GM18507 (cell line): ENCODE results near the gene MMAA.
"Not testable (repeated sequence)": the region's sequence is repeated elsewhere in the genome, so short reads cannot be mapped to it uniquely, and the experiment has no call there.

Experiments
- DNase-seq: peaks from one replicate; pipeline ENCODE4 v3.0.0; 2011; ENCODE audit warnings: low read depth; ENCODE audit not compliant: insufficient read length; ENCODE audit errors: extremely low spot score
- FAIRE-seq: peaks from 2 replicates; lab custom pipeline; 2011; peaks lifted over from hg19 to GRCh38; lab: Jason Lieb, UNC

MMAA gene

GRCh38 chr4:145625677-145626622, 6.8 kb downstream of the MMAA start:
- FAIRE-seq, result peak; percentile 75

GRCh38 chr4:145626623-145626982, 7.4 kb downstream of the MMAA start:
- FAIRE-seq, result no peak
- DNase-seq, result no peak

More at GRCh38 chr4:145625677-145626622, 6.8 kb downstream of the MMAA start:
- DNase-seq, result no peak

- DNase-seq (no peak), FAIRE-seq (no peak)
Observed at GRCh38 chr4:145635117-145635516, 15.9 kb downstream of the MMAA start.

GRCh38 chr4:145635630-145636029, 16.4 kb downstream of the MMAA start:
- no peak for FAIRE-seq
- DNase-seq, result no peak

GRCh38 chr4:145639186-145639698, 20.1 kb downstream of the MMAA start:
- DNase-seq (no peak), FAIRE-seq (no peak)

- not testable (repeated sequence) for FAIRE-seq, DNase-seq
Observed at GRCh38 chr4:145640236-145640635, 21.1 kb downstream of the MMAA start.

- DNase-seq (no peak), FAIRE-seq (no peak)
Observed at GRCh38 chr4:145643295-145643694, 24.1 kb downstream of the MMAA start.

GRCh38 chr4:145644699-145645098, 25.5 kb downstream of the MMAA start:
- FAIRE-seq (no peak), DNase-seq (no peak)

- FAIRE-seq, result no peak
- no peak for DNase-seq
Observed at GRCh38 chr4:145656156-145656555, 37.0 kb downstream of the MMAA start.

GRCh38 chr4:145660064-145660463, 40.9 kb downstream of the MMAA start:
- DNase-seq, result no peak
- FAIRE-seq, result peak; percentile 15

GRCh38 chr4:145663194-145663593, 44.0 kb downstream of the MMAA start:
- FAIRE-seq, result no peak
- no peak for DNase-seq

- FAIRE-seq (no peak), DNase-seq (no peak)
Observed at GRCh38 chr4:145665773-145666172, 46.6 kb downstream of the MMAA start.

GRCh38 chr4:145670422-145670821, 51.2 kb downstream of the MMAA start:
- FAIRE-seq (no peak), DNase-seq (no peak)

GRCh38 chr4:145679520-145679919, 60.3 kb downstream of the MMAA start:
- DNase-seq, result no peak
- FAIRE-seq, result no peak

- DNase-seq (no peak), FAIRE-seq (no peak)
Observed at GRCh38 chr4:145679991-145680455, 60.8 kb downstream of the MMAA start, which contains the start of gene C4orf51. Gene C4orf51 (plus strand): TSS chr4:145680146. CDS start chr4:145680204, 58 bp downstream.

GRCh38 chr4:145680902-145681301, 61.7 kb downstream of the MMAA start:
- DNase-seq (no peak), FAIRE-seq (no peak)

GRCh38 chr4:145681518-145681917, 62.3 kb downstream of the MMAA start:
- FAIRE-seq, result no peak

GRCh38 chr4:145681956-145682355, 62.8 kb downstream of the MMAA start:
- FAIRE-seq (no peak), DNase-seq (no peak)

More at GRCh38 chr4:145681518-145681917, 62.3 kb downstream of the MMAA start:
- no peak for DNase-seq

GRCh38 chr4:145686991-145687390, 67.8 kb downstream of the MMAA start:
- DNase-seq (no peak), FAIRE-seq (no peak)

GRCh38 chr4:145690610-145691009, 71.4 kb downstream of the MMAA start:
- no peak for FAIRE-seq
- DNase-seq, result no peak

GRCh38 chr4:145691416-145691815, 72.2 kb downstream of the MMAA start:
- not testable (repeated sequence) for DNase-seq, FAIRE-seq
